ENCODE data around the gene METTL14.
A peak's percentile ranks its signal among the peaks of the same experiment; 100 is the strongest.
"Not testable (repeated sequence)": the region's sequence is repeated elsewhere in the genome, so short reads cannot be mapped to it uniquely, and the experiment has no call there.

Gene METTL14

DNA sequence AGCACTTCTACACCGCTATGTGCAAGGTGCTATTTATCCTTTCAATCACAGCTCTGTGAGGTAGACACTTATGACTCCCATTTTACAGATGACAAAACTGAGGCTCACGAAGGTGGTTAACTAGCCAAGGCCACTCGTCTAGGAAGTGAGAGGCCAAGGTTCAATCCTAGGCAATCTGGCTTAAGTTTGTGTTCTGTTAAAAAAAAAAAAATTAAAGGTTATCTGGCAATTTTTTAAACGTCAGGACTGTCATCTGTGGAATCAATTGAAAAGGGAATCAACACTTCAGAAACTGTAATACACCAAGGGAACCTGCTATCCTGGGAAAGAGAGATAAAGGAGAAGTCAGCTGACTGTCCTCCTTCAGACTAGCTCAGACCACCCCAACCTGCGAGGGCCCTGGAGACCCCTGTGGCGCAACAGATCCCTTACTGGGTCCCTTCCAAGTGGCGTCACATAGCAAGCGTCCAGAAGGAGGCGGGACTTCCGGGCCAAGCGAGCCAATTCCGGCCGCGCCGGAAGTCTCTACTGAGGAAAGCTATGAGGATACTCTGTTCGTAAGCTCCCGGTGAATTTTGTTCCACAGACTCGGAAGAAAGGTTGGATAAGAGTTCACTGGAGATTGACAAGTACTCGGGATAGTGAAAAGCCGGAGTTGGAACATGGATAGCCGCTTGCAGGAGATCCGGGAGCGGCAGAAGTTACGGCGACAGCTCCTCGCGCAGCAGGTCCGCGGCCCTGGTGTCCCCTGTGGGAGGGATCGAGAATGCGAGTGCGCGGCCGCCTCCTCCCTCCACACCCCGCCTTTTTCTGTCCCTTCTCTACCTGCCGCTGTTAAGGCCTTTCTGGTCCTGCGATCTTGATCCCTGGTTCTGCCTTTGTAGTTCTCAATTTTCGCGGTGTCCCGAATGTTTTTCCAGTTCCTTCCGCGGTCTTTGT, at the start of gene METTL14:
METTL14 (plus strand) TSS at position 520 of the 939 bp plus-strand sequence; CDS start at position 663, 143 bp downstream.
- peak; percentile 64 for DNase-seq

GRCh38 chr4:118636126-118636525, 49.1 kb upstream of the METTL14 start:
- not testable (repeated sequence) for DNase-seq

- DNase-seq = not testable (repeated sequence)
These were observed 20.5 kb upstream of the METTL14 start for GRCh38 chr4:118664665-118665064.

- DNase-seq = not testable (repeated sequence)
These were observed 16.0 kb upstream of the METTL14 start for GRCh38 chr4:118669220-118669619.

DNA sequence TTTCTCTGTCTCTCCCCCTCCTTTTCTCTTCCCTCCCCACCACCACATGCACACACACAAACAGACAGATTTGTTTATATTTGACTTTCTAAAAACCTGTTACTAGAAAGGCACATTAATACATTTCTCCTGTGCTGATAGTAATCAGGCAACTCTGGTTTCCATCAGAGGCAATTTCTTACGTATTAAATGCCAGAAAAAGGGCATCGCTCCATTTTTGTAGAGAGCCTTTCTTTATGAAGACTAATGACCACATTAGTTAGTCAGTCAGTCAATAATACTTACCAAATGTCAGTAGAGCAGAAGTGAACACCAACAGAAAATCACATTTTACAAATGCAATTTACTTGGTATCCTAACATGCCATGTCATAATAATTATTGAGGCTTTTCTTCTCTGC, 14.2 kb upstream of the METTL14 start:
- DNase-seq = not testable (repeated sequence)

DNA sequence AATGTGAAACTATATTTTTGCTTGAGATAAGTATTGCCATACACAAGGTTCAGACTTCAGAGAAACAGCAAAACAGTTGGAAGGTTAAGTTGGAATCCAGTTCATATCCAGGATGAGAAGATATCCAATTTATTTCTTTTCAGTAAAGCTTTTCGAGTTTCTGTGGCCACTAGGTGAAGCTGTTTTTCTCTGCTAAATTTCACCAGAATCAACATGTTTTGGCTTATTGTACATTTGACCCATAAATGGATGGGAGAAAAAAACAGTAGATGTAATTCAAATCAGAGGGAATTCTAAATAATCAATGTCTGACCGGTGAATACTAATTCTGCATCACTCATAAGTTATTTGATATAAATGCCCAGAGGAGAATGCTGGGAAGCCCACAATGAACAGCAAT, 9.1 kb upstream of the METTL14 start:
- DNase-seq = no peak

DNA sequence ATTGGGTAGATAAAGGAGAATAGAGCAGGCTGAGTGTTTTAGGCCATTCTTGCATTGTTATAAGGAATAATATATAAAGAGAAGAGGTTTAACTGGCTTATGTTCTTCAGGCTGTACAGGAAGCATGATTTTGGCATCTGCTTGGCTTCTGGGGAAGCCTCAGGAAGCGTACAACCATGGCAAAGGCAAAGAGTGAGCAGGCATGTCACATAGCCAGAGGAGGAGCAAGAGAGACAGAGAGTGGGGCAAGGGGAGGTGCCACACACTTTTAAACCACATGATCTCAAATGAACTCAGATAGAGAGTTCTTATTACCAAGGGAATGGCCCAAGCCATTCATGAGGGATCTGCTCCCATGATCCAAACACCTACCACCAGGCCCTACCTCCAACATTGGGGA, 4.4 kb upstream of the METTL14 start:
- DNase-seq = no peak

- no peak for DNase-seq
These were observed 2.3 kb upstream of the METTL14 start for GRCh38 chr4:118682928-118683327.

DNA sequence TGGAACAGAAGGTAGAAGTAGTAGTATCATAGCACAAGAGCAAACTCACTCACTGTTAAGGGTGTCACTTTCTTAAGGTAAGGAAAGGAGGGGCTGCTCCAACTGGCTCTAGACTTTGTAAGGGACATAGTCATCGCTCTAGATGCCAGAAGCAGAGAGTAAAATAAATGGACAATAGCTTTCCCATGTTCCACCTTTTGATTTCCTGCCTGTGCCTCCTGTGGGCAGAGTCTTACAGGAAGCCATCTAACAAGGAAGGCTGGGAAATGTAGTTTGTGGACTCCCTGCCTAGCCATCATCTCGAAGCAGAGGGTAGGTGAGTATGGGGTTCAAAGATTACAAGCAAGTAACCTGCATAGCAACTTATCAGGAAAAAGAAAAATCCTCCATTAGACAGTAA, 1.7 kb upstream of the METTL14 start:
- DNase-seq = no peak

DNA sequence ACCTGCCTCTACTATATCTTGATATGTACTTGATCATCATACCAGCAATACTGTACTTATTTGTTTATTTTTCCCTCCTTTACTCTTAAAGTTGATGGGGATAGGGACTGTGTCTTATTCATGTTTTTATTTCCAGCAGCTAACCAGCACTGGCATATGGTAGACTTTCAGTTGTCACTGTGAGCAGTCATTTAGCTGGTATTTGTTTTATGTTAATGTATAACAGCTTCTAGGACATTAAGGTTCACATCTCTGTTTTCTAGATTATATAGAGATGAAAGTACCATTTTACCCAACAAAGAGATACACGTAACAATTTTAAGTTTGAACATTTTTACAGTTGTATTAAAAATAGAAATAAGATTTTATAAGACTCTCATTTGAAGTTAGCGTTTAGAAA, 17.9 kb downstream of the METTL14 start:
- DNase-seq = no peak

- DNase-seq = no peak
These were observed 25.9 kb downstream of the METTL14 start for GRCh38 chr4:118711052-118711451.

DNA sequence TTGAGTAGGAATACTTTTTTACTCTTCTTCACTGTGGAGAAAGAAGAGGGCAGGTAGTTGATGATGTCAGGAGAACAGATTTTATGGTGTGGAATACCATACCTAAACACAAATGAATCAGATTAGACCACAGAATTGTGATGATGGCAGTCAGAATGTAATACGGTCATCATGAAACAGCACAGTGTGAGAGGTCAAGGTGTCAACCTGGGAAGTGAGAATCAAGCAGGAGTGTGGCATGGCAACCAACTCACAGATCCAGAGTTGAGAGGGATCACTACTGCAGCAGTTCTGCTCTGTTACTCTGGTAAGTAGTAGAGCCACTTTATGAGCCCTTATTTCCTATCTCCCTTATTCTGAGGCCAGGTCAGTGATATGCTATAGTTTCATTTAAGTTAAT, 27.7 kb downstream of the METTL14 start:
- DNase-seq = no peak

GRCh38 chr4:118714682-118715081, 29.5 kb downstream of the METTL14 start:
- no peak for DNase-seq

DNA sequence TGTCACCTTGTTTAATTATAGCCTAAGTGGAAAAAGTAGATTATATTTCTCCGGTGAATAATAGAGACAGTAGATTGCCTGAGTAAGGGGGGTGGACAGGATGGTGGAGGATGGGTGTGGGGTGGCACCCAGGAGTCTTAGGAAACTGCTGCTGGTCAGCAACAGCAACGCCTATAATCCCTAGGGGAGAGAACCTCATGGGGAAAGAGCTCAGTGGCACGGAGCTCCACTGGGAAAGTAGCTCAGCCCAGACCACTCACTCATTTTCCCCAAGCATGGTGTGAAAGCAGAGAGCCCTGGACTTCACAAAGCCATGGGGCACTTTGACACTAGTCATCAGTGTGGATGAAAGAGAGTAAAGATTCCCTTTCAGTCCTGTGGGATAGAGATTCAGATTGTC, 31.1 kb downstream of the METTL14 start:
- DNase-seq = no peak

DNA sequence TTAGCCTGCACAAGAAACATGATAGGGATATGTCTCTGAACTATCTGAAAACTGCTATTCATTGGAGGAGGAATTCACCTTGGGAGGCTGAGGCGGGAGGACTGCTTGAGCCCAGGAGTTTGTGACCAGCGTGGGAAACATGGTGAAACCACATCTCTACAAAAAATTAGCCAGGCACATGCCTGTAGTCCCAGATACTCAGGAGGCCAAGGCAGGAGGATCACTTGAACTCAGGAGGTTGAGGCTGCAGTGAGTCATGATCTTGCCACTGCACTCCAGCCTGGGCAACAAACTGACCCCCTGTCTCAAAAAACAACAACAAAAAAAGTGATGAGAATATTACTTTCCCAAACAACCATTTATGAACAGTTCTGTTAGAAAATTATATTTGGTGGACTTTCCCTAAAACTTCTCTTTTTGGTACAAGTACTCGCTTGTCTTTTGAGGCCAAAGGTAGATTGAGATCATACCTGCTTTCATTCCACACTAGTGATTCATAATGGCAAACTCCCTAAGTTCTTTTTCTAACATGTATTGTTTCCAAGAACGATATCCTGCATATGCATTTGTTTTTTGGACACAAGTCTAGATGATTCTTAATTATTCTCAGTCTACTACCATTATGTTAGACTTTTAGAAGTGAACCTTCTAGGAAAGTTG, 33.4 kb downstream of the METTL14 start:
- DNase-seq = no peak

GRCh38 chr4:118721752-118722151, 36.6 kb downstream of the METTL14 start:
- DNase-seq = no peak

GRCh38 chr4:118723369-118723768, 38.2 kb downstream of the METTL14 start:
- no peak for DNase-seq

DNA sequence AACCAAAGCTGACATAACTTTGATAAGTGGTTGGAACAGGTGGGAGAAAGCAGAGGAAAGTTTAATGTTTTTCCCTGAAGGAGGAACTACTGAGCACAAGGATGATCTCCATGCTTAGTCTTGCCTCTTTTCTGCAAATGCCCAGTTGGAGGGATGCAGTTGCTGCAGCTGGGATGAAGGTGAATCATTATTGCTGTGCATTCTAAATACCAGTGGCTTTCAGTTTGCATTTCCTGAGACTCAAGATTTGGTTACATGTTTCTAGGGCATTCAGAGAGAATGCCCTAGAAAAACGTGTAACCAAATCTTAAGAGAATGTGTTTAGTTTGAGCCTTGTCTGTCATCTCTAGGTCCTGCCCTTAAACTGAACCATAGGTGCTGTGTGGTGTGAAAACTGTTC, 42.2 kb downstream of the METTL14 start:
- no peak for DNase-seq

GRCh38 chr4:118729287-118730286, 44.4 kb downstream of the METTL14 start:
- DNase-seq = no peak

DNA sequence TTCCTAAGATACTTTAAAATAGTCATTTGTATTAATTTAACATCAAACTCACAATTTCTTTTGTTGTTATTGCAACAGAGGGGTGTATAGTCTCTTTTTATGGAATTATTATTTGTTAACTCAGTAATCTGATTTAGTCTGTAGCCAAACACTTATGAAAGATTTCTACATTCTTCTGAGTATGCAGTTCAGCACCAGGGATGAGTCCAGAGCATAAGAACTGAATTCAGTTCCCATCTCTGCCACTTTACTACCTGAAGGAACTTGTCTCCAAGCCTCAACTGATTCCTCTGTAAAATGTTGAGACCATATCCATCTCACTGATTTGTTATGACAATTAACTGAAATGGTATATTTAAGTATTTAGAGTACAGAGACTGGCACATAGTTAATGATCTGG, 45.5 kb downstream of the METTL14 start:
- no peak for DNase-seq

GRCh38 chr4:118732591-118733330, 47.6 kb downstream of the METTL14 start:
- DNase-seq = no peak
